Adipocyte (in vitro differentiated cells): ENCODE results near the gene INSL3.

Source experiments
- DNase-seq: peaks from one replicate; pipeline ENCODE4 v3.0.0-alpha.2; 2015; ENCODE audit warnings: low read depth
- H3K27me3 ChIP-seq: replicated peaks from 2 replicates; pipeline ENCODE4 v1.7.0; 2013; ENCODE audit warnings: mild to moderate bottlenecking, low read length, moderate library complexity; ENCODE audit not compliant: control insufficient read depth, insufficient read depth
- H3K36me3 ChIP-seq: 2 replicates; pipeline ENCODE4 v1.7.0; 2013; ENCODE audit warnings: low read length, mild to moderate bottlenecking, moderate library complexity; ENCODE audit not compliant: control insufficient read depth, insufficient read depth, severe bottlenecking
- H3K4me1 ChIP-seq: 2 replicates; pipeline ENCODE4 v1.7.0; 2013; ENCODE audit warnings: mild to moderate bottlenecking, low read length, moderate library complexity; ENCODE audit not compliant: control insufficient read depth, insufficient read depth
- H3K4me3 ChIP-seq: 2 replicates; pipeline ENCODE4 v1.7.0; 2013; ENCODE audit warnings: mild to moderate bottlenecking, low read length, moderate library complexity
- H3K9ac ChIP-seq: 2 replicates; pipeline ENCODE4 v1.7.0; 2013; ENCODE audit warnings: mild to moderate bottlenecking, low read length, moderate library complexity
- H3K9me3 ChIP-seq: 2 replicates; pipeline ENCODE4 v1.7.0; 2013; ENCODE audit warnings: mild to moderate bottlenecking, low read length, moderate library complexity; ENCODE audit not compliant: control insufficient read depth

INSL3 gene, protein sequence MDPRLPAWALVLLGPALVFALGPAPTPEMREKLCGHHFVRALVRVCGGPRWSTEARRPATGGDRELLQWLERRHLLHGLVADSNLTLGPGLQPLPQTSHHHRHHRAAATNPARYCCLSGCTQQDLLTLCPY

DNA sequence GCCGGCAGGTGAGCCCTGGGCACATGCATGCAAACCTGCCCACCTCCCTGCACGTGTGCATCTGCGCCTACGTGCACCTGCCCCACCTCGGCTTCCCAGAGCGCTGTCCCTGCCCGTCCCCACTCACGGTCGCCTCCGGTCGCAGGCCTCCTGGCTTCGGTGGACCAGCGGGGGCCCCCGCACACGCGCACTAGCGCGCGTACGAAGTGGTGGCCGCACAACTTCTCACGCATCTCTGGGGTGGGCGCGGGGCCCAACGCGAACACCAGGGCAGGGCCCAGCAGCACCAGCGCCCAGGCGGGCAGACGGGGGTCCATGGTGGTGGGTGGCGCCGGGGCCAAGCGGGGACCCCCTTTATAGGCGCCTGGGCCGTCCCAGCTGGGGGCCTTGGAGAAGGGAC, at the start of gene INSL3:
INSL3 (minus strand) TSS at position 330 of the 400 bp plus-strand sequence; CDS start at position 317, 13 bp downstream.
- H3K27me3 ChIP-seq = peaks cover 12% of the 10 kb centered on the region
- no peak within 1 kb of the TSS for H3K4me3 ChIP-seq
- DNase-seq = no peak
- H3K9ac ChIP-seq = no peak within 1 kb of the TSS
- H3K9me3 ChIP-seq = peaks cover 5% of the 10 kb centered on the region
- H3K4me1 ChIP-seq = no peaks in the 10 kb centered on the region
- H3K36me3 ChIP-seq = no peaks in the 10 kb centered on the region

DNA sequence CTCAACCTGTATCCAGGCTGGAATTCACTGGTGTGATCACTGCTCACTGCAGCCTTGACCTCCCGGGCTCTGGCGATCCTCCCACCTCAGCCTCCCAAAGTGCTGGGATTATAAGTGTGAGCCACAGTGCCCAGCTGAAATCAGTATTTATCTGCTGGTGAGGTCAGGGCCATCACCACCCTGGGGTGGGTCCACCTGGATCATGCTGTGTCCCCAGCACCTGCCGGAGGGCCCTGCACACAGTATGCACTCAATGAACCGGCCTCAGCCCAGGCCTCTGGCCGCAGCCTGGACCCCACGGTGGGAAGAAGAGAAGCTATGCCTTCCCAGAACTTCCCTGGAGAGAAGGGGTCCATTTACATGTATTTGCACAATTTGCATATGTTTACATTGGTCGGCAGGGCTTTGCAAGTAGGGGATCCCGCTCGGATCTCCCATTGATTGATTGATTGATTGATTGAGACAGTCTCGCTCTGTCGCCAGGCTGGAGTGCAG, 47.8 kb upstream of the INSL3 start:
- peaks cover 14% of the 10 kb centered on the region for H3K36me3 ChIP-seq
- DNase-seq = no peak
- H3K27me3 ChIP-seq = peaks cover 35% of the 10 kb centered on the region
- peaks cover 3% of the 10 kb centered on the region for H3K4me1 ChIP-seq
- no peaks in the 10 kb centered on the region for H3K9me3 ChIP-seq
- H3K9ac ChIP-seq = no peak overlapping the region
- H3K4me3 ChIP-seq = no peak overlapping the region

DNA sequence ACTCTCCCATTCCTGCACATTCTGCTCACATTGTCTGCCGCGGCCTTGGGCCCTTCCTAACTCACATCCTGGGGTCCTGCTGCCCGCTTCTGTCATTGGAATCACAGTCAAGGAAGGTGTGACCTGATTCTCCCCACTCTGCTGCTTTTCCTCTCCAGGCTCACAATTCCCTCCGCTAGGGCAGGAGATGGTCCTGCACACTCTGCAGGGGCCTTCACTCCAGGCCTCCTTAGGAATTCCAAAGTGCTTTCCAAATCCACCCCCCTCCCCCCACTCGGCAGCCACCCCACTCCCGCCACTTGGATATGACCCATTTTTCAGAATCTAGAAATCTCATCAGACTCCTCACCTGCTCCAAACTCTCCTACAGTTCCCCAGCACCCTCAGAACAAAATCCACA, 47.4 kb upstream of the INSL3 start:
- DNase-seq = no peak
- H3K4me1 ChIP-seq = peaks cover 3% of the 10 kb centered on the region
- H3K4me3 ChIP-seq = no peak overlapping the region
- H3K9ac ChIP-seq = no peak overlapping the region
- H3K27me3 ChIP-seq = peaks cover 32% of the 10 kb centered on the region
- H3K36me3 ChIP-seq = peaks cover 19% of the 10 kb centered on the region
- no peaks in the 10 kb centered on the region for H3K9me3 ChIP-seq

DNA sequence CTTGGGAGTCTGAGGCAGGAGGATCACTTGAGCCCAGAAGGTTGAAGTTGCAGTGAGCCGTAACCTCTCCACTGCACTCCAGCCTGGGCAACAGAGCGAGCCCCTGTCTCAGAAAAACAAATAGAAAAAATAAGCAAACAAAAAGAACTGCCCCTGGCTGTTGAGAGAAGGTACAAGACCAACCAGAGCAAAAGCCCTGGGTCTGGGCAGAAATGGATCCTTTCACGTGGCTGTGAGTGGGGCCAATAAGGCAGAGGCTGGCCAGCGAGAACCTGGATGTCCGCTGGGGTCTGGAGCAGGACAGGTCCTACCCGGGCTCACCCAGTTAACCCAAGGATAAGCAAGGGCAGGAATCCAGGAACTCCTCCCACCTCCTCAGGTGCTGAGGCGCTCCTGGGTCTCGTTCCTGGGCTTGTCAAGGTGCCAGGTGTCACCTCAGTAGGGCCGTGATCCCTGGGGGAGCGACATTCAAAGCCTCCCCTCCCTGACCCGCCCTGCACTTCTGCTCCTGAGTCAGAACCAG, 45.7 kb upstream of the INSL3 start:
- Histone ChIP-seq H3K4me1 (peaks cover 7% of the 10 kb centered on the region), H3K4me3 (no peak overlapping the region), H3K27me3 (peaks cover 23% of the 10 kb centered on the region), H3K36me3 (peaks cover 35% of the 10 kb centered on the region), H3K9ac (no peak overlapping the region), H3K9me3 (no peaks in the 10 kb centered on the region)
- DNase-seq = no peak

DNA sequence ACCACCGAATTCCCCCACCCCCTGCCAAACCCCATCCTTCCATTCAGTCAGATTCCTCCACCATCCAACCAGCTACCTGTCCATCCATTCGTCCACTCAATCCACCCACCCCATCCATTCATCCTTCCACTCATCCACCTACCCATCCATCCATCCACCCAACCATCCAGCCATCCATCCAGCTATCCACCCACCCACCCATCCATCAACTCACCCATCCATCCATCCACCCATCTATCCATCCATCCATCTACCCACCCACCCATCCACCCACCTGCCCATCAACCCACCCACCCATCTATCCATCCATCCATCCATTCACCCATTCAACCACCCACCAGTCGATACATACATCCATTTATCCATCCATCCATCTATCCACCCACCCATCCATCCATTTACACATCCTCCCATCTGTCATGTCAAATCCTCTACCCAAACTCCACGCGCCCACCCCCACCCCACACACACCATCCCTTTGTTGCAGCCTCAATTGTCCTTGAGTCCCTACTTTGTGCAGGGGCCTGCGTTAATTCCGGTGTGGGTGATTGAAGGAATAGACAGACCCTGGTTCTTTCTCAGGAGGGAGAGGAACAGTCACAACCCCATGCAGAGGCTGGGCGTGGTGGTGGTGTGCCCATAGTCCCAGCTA, 45.1 kb upstream of the INSL3 start:
- peaks cover 13% of the 10 kb centered on the region for H3K4me1 ChIP-seq
- peaks cover 41% of the 10 kb centered on the region for H3K36me3 ChIP-seq
- H3K9me3 ChIP-seq = no peaks in the 10 kb centered on the region
- no peak overlapping the region for H3K9ac ChIP-seq
- no peak overlapping the region for H3K4me3 ChIP-seq
- DNase-seq = no peak
- H3K27me3 ChIP-seq = peaks cover 18% of the 10 kb centered on the region

DNA sequence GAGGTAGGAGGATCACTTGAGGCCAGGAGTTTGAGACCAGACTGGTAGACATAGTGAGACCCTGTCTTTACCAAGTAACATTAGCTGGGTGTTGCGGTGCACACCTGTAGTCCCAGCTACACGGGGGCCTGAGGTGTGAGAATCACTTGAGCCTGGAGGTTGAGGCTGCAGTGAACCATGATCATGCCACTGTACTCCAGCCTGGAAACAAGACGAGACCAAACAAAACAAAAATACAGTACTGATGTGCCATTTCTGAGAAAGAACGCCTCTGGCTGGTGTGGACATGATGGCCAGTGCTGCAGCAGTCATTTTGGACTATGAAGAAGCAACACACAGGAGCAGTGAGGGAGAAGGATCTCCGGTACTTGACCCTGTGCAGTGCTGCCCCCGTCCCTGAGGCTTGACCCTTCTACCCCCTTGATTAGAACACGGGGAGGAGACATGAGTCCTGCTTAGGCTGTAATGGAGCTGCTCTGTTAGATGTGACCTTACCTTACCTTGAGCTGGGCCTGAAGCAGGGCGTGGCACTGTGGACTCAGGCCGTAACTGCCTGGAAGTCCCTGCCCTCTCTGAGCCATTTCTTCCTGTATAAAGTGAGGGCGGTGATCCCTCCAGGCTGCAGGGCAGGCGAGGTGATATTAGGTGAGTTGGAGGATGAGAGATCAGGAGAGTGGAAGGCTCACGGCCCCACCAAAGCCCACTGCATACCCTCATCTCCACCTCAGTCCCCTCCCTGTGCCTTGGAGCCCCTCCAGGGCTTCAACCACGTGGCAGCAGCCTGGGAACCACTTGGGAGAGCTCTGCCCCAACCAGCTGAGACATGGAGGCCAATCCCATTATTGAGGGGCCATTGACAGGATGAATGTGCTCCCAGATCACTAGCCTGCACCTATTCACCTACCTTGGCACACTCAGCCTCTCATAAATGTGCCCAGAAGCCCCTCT, 44.3 kb upstream of the INSL3 start:
- no peak for DNase-seq
- Histone ChIP-seq H3K4me1 (peaks cover 20% of the 10 kb centered on the region), H3K36me3 (peaks cover 43% of the 10 kb centered on the region), H3K27me3 (peaks cover 10% of the 10 kb centered on the region), H3K9me3 (no peaks in the 10 kb centered on the region), H3K9ac (no peak overlapping the region), H3K4me3 (no peak overlapping the region)

DNA sequence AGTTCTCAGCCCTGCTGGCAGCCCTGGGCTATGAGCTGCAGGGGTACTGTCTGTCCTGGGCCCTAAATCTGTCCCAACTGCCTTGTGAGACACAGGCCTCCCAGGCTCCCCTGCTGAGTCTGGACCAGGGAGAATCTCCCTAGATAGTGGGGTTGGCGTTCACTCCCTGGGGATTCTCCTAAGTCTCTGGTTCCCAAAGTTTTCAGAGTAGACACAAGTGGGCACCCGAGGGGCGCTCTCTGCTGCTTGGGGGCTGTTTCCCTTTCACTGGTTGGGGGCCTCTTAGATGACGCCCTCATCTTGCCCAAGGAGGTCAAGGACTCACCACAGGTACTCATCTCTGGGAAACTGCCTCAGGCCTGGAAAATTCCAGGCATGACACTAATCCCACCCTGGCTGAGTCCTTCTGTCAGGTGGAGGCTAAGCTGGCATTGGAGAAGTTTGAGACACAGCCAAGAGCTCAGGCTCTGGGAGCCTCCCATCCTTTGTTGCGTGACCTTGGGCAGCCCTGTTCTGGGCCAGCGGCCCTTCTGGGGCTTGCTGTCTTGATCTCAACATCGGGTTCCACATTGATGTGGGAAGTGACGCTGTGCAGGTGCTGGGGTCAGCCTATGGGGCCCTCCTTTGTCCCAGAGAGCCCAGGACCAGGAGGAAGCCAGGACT, 42.3 kb upstream of the INSL3 start:
- H3K36me3 ChIP-seq = peaks cover 43% of the 10 kb centered on the region
- H3K4me3 ChIP-seq = no peak overlapping the region
- DNase-seq = no peak
- H3K9ac ChIP-seq = no peak overlapping the region
- H3K27me3 ChIP-seq = no peaks in the 10 kb centered on the region
- H3K9me3 ChIP-seq = no peaks in the 10 kb centered on the region
- peaks cover 17% of the 10 kb centered on the region for H3K4me1 ChIP-seq

DNA sequence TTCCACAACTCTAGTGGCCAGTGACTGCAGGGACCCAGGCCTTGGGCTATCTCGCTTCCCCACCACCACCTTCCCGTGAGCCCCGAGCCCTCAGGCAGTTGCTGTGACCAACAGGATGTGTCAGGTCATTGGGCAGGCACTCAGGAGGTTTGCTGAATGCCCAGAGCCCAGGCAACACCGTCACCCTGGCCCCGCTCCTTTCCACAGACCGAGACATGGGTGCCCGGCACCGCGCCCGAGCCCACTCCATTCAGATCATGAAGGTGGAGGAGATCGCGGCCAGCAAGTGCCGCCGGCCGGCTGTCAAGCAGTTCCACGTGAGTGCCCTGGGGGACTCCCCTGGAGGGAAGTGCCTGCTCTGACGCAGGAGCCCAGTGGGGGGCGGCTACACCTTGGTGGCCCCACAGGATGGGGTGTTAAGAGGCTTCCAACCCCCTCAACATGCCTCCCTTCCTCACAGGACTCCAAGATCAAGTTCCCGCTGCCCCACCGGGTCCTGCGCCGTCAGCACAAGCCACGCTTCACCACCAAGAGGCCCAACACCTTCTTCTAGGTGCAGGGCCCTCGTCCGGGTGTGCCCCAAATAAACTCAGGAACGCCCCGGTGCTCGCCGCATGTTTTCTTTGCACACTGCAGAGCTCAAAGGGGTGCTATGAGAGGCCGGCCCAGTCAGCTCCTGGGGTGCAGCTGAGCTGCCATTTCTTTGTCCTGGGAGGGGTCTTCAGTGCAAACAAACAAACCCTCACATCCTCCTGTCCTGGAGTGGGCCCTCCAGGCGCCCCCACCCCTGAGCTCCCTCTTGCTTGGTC, 41.6 kb upstream of the INSL3 start:
- Histone ChIP-seq H3K27me3 (no peaks in the 10 kb centered on the region), H3K9ac (no peak overlapping the region), H3K4me1 (peaks cover 17% of the 10 kb centered on the region), H3K4me3 (no peak overlapping the region), H3K36me3 (peaks cover 43% of the 10 kb centered on the region), H3K9me3 (no peaks in the 10 kb centered on the region)
- DNase-seq = no peak

DNA sequence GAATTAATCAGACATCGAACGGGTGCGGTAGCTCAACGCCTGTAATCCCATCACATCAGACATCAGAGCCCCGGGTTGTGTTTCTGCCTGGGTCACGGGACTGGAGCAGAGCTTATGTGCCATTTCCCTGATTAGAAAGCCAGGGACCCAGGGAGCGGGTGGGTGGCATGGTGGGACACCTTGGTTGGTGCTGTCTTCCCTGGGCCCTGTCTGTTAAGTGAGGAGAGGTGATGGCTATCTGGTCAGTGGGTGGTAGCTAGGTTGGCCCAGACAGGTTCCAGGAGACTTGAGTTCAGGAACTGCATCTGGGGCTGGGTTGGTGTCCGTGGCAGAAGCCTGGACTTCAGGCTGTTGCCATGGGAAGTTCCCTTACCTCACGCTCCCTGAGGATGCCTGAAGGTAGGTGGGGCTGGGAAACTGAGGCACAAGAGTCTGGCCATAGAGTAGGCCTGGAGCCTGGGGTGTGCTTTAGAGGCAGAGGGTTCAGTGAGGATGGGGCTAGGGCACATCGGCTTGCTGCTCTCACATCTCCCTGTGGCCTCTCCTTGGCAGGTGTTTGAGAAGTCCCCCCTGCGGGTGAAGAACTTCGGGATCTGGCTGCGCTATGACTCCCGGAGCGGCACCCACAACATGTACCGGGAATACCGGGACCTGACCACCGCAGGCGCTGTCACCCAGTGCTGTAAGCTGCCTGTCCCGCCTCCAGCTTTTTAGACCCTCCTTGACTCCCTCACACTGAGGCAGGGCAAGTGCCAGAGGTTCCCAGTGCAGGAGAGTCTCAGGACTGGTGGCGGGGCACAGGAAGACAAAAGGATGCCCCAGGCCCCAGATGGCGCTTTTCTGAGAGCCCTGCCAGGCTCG, 40.5 kb upstream of the INSL3 start:
- no peaks in the 10 kb centered on the region for H3K9me3 ChIP-seq
- no peaks in the 10 kb centered on the region for H3K27me3 ChIP-seq
- peak overlapping the region; percentile 99 for H3K9ac ChIP-seq
- H3K36me3 ChIP-seq = peaks cover 43% of the 10 kb centered on the region
- H3K4me3 ChIP-seq = peak overlapping the region; percentile 95
- DNase-seq = no peak
- H3K4me1 ChIP-seq = peaks cover 17% of the 10 kb centered on the region

DNA sequence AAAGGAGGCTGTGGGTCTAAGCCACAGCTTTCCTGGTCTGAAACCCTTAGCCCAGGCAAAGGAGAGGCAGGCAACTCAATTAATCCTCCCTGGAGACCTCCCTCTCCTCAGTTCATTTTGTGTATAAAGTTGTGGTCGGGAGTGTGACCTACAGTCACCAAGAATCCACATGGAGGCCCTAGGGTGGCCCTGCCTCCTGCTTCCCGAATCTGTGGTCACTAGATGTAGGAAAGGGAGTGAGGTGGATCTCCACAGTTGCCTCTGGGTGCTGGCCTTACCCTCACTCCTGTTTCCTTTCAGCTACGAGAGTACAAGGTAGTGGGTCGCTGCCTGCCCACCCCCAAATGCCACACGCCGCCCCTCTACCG, 39.7 kb upstream of the INSL3 start:
- peaks cover 17% of the 10 kb centered on the region for H3K4me1 ChIP-seq
- H3K9ac ChIP-seq = peak overlapping the region; percentile 99
- H3K9me3 ChIP-seq = no peaks in the 10 kb centered on the region
- no peaks in the 10 kb centered on the region for H3K27me3 ChIP-seq
- H3K36me3 ChIP-seq = peaks cover 43% of the 10 kb centered on the region
- peak overlapping the region; percentile 95 for H3K4me3 ChIP-seq
- no peak for DNase-seq
